ENCODE measurements around the gene UBAP2L. TPM values are rescaled to one million over a fixed set of nuclear protein-coding genes. Genes with fewer than 3 reads are reported as not detected.
"Not testable (repeated sequence)": the region's sequence is repeated elsewhere in the genome, so short reads cannot be mapped to it uniquely, and the experiment has no call there.

The UBAP2L gene
- total and polyA plus RNA-seq, 5 donors: 67.6 to 112 (median 104) TPM

GRCh38 chr1:154199563-154199879 lies 21.2 kb upstream of the UBAP2L start:
- ATAC-seq: peak; percentile 17 to 19
- peak overlapping the region; percentile 17 for H3K27ac ChIP-seq (ENCODE audit: low read length)
- intact Hi-C loops (cut with DNase I): loop anchor here in 1 of 4 donors (10.0 kb wide), 1 partner anchor 65 kb away; no protein-coding TSS in a partner anchor
- no peak overlapping the region for H3K4me3 ChIP-seq (ENCODE audit: low read length)
- DNase-seq: no peak
- H3K9me3 ChIP-seq (ENCODE audit: control insufficient read depth, low read length): no peaks in the 10 kb centered on the region
- 95% methylated on average over 3 of the region's 3 CpGs for WGBS
- H3K27me3 ChIP-seq (ENCODE audit: control insufficient read depth, insufficient read depth): no peaks in the 10 kb centered on the region
- no peaks in the 10 kb centered on the region for H3K4me1 ChIP-seq (ENCODE audit: control insufficient read depth, insufficient read depth, low read length)

DNA sequence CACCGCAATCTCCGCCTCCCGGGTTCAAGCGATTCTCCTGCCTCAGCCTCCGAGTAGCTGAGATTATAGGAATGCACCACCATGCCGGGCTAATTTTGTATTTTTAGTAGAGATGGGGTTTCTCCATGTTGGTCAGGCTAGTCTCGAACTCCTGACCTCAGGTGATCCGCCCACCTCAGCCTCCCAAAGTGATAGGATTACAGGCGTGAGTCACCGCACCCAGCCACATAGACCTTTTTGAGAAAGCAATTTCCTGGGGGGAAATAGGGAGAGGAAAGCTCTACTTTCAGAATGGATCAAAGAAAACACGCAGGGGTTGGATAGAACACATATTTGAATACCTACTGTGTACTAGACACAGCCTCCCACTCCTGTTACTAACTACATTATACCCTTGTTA lies 15.0 kb upstream of the UBAP2L start:
- ATAC-seq; H3K4me1 ChIP-seq (ENCODE audit: control insufficient read depth, insufficient read depth, low read length); H3K4me3 ChIP-seq (ENCODE audit: low read length); H3K27ac ChIP-seq (ENCODE audit: low read length); H3K9me3 ChIP-seq (ENCODE audit: control insufficient read depth, low read length); intact Hi-C loops (cut with DNase I); DNase-seq; H3K27me3 ChIP-seq (ENCODE audit: control insufficient read depth, insufficient read depth): not testable (repeated sequence)
- 88% methylated on average over 11 of the region's 11 CpGs for WGBS

DNA sequence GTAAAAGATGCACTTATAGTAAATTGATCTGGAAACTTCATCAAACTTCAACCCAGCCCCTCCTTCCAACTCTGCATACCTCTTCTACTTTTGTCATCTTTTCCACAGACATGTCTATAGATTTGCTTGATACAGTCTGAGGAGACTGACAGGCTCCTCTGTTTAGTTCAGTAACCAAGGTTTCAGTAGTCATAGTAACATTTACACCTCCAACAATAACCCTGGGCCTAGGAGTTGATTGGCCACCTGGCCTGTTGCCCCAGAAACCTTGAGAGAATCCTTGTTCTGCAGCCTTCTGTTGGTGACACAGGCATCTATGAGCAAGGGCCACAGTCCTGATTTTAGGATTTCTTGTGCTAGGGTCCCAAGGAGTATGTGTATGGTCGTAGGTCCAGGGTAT lies 14.6 kb upstream of the UBAP2L start, which contains the start of gene CFAP141:
CFAP141 (minus strand) TSS at position 138 of the 400 bp plus-strand sequence; CDS start at position 112, 26 bp downstream.
- H3K4me1 ChIP-seq (ENCODE audit: control insufficient read depth, insufficient read depth, low read length): no peaks in the 10 kb centered on the region
- no peaks in the 10 kb centered on the region for H3K9me3 ChIP-seq (ENCODE audit: control insufficient read depth, low read length)
- ATAC-seq (peak; percentile 17 to 20), DNase-seq (no peak)
- H3K27me3 ChIP-seq (ENCODE audit: control insufficient read depth, insufficient read depth): no peaks in the 10 kb centered on the region
- WGBS: 71% methylated on average over 1 of the region's 1 CpG
- intact Hi-C loops (cut with DNase I): no loop called here
- H3K4me3 ChIP-seq (ENCODE audit: low read length): no peak within 1 kb of the TSS
- no peak within 1 kb of the TSS for H3K27ac ChIP-seq (ENCODE audit: low read length)

- intact Hi-C loops (cut with DNase I): no loop called here
- 82% methylated on average over 9 of the region's 9 CpGs for WGBS
- Histone ChIP-seq H3K4me3 (ENCODE audit: low read length) (no peak overlapping the region), H3K27ac (ENCODE audit: low read length) (no peak overlapping the region), H3K27me3 (ENCODE audit: control insufficient read depth, insufficient read depth) (no peaks in the 10 kb centered on the region), H3K4me1 (ENCODE audit: control insufficient read depth, insufficient read depth, low read length) (no peaks in the 10 kb centered on the region), H3K9me3 (ENCODE audit: control insufficient read depth, low read length) (no peaks in the 10 kb centered on the region)
- peak in 1 of 2 donors; percentile 12 for ATAC-seq
- DNase-seq: no peak
Measured at GRCh38 chr1:154207262-154207661, 13.5 kb upstream of the UBAP2L start.

GRCh38 chr1:154208677-154209388 lies 11.9 kb upstream of the UBAP2L start:
- H3K27ac ChIP-seq (ENCODE audit: low read length): no peak overlapping the region
- ATAC-seq (no peak), DNase-seq (no peak)
- H3K4me1 ChIP-seq (ENCODE audit: control insufficient read depth, insufficient read depth, low read length): no peaks in the 10 kb centered on the region
- intact Hi-C loops (cut with DNase I): no loop called here
- no peak overlapping the region for H3K4me3 ChIP-seq (ENCODE audit: low read length)
- H3K27me3 ChIP-seq (ENCODE audit: control insufficient read depth, insufficient read depth): no peaks in the 10 kb centered on the region
- 89% methylated on average over 5 of the region's 5 CpGs for WGBS
- H3K9me3 ChIP-seq (ENCODE audit: control insufficient read depth, low read length): no peaks in the 10 kb centered on the region

- Histone ChIP-seq H3K9me3 (ENCODE audit: control insufficient read depth, low read length) (no peaks in the 10 kb centered on the region), H3K4me3 (ENCODE audit: low read length) (no peak overlapping the region), H3K4me1 (ENCODE audit: control insufficient read depth, insufficient read depth, low read length) (no peaks in the 10 kb centered on the region), H3K27me3 (ENCODE audit: control insufficient read depth, insufficient read depth) (no peaks in the 10 kb centered on the region), H3K27ac (ENCODE audit: low read length) (peak overlapping the region; percentile 72)
- ATAC-seq (peak; percentile 55 to 58), DNase-seq (peak in 1 of 3 donors; percentile 55)
- intact Hi-C loops (cut with DNase I): no loop called here
- WGBS: 84% methylated on average over 10 of the region's 10 CpGs
Measured at GRCh38 chr1:154212083-154212482, 8.7 kb upstream of the UBAP2L start.

DNA sequence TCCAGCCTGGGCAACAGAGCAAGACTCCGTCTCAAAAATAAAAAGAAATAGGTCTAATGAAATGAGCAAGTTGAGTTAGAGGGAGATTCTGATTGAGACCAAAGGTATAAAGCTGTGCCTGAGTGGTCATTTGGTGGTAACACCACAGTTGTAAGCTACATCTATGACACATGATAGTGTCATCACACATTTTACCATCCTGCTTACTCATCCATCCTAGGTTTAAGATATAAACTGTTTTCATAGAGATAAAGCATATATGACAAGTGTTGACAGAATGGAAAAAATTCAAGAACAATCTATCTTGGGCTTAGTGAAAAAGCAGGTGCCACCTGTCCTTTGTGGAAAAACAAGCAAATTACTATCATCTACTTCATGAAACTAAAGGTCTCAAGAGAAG lies 7.5 kb upstream of the UBAP2L start:
- Histone ChIP-seq H3K27ac (ENCODE audit: low read length) (no peak overlapping the region), H3K4me1 (ENCODE audit: control insufficient read depth, insufficient read depth, low read length) (no peaks in the 10 kb centered on the region), H3K27me3 (ENCODE audit: control insufficient read depth, insufficient read depth) (no peaks in the 10 kb centered on the region), H3K9me3 (ENCODE audit: control insufficient read depth, low read length) (no peaks in the 10 kb centered on the region), H3K4me3 (ENCODE audit: low read length) (no peak overlapping the region)
- DNase-seq: no peak
- 86% methylated on average over 1 of the region's 1 CpG for WGBS
- intact Hi-C loops (cut with DNase I): no loop called here
- ATAC-seq: no peak

DNA sequence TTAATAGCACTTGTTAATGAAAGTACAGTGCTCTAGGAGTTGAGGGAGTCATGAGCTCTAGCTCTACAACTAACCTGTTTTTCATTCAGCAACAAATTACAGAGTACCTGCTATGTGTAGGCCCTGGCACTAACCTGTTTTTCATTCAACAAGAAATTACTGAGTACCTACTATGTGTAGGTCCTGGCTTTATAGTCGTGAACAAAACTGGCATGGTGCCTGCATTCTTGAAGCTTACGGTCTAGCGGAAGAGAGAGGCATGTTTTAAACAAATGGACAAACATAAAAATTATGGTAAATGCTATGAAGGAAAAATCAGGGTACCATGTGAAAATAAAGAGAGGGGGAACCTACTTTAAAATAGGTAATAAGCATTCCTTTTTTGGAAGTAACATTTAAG lies 2.2 kb upstream of the UBAP2L start:
- DNase-seq (no peak), ATAC-seq (no peak)
- Histone ChIP-seq H3K4me3 (ENCODE audit: low read length) (peak overlapping the region; percentile 81), H3K4me1 (ENCODE audit: control insufficient read depth, insufficient read depth, low read length) (no peaks in the 10 kb centered on the region), H3K9me3 (ENCODE audit: control insufficient read depth, low read length) (no peaks in the 10 kb centered on the region), H3K27ac (ENCODE audit: low read length) (no peak overlapping the region), H3K27me3 (ENCODE audit: control insufficient read depth, insufficient read depth) (no peaks in the 10 kb centered on the region)
- intact Hi-C loops (cut with DNase I): no loop called here
- WGBS: 57% methylated on average over 3 of the region's 3 CpGs

- H3K27me3 ChIP-seq (ENCODE audit: control insufficient read depth, insufficient read depth): no peaks in the 10 kb centered on the region
- no peaks in the 10 kb centered on the region for H3K4me1 ChIP-seq (ENCODE audit: control insufficient read depth, insufficient read depth, low read length)
- no peak for DNase-seq
- H3K4me3 ChIP-seq (ENCODE audit: low read length): peak overlapping the region; percentile 81
- peak overlapping the region; percentile 69 for H3K27ac ChIP-seq (ENCODE audit: low read length)
- H3K9me3 ChIP-seq (ENCODE audit: control insufficient read depth, low read length): no peaks in the 10 kb centered on the region
- no peak for ATAC-seq
- intact Hi-C loops (cut with DNase I): no loop called here
- 23% methylated on average over 5 of the region's 5 CpGs for WGBS
Measured at GRCh38 chr1:154219541-154219940, 1.2 kb upstream of the UBAP2L start.

GRCh38 chr1:154220970-154221277 lies 169 bp downstream of the UBAP2L start:
- DNase-seq (no peak), ATAC-seq (no peak)
- Histone ChIP-seq H3K9me3 (ENCODE audit: control insufficient read depth, low read length) (no peaks in the 10 kb centered on the region), H3K4me1 (ENCODE audit: control insufficient read depth, insufficient read depth, low read length) (no peaks in the 10 kb centered on the region), H3K27ac (ENCODE audit: low read length) (peak overlapping the region; percentile 98), H3K27me3 (ENCODE audit: control insufficient read depth, insufficient read depth) (no peaks in the 10 kb centered on the region), H3K4me3 (ENCODE audit: low read length) (peak overlapping the region; percentile 96)
- WGBS: under 1% methylated on average over 30 of the region's 33 CpGs
- intact Hi-C loops (cut with DNase I): loop anchor here in 1 of 4 donors (10.0 kb wide), 1 partner anchor 104 kb away; the partner anchor contains the start of genes AQP10 and ATP8B2

- intact Hi-C loops (cut with DNase I): loop anchor here in 1 of 4 donors (10.0 kb wide), 1 partner anchor 103 kb away; the partner anchor contains the start of genes AQP10 and ATP8B2
- under 1% methylated on average over 28 of the region's 28 CpGs for WGBS
- peak; percentile 61 to 65 for ATAC-seq
- no peaks in the 10 kb centered on the region for H3K27me3 ChIP-seq (ENCODE audit: control insufficient read depth, insufficient read depth)
- H3K4me1 ChIP-seq (ENCODE audit: control insufficient read depth, insufficient read depth, low read length): no peaks in the 10 kb centered on the region
- H3K27ac ChIP-seq (ENCODE audit: low read length): peak overlapping the region; percentile 98
- peak; percentile 68 to 87 (median 85) for DNase-seq
- H3K4me3 ChIP-seq (ENCODE audit: low read length): peak overlapping the region; percentile 96
- H3K9me3 ChIP-seq (ENCODE audit: control insufficient read depth, low read length): no peaks in the 10 kb centered on the region
Measured at GRCh38 chr1:154221278-154222001, 685 bp downstream of the UBAP2L start.

Data from right cardiac atrium (tissue), 5 donors.